PFSK-1 (cell line): Measurements from ENCODE around the gene CRKL.

Experiments used
- POLR2AphosphoS5 ChIP-seq: IDR thresholded peaks from 2 replicates; pipeline ENCODE4 v1.6.1; 2012; ENCODE audit warnings: low read depth, mild to moderate bottlenecking, control low read depth, low read length, moderate library complexity
- REST ChIP-seq, 2 experiments: IDR thresholded peaks; 2 replicates each; pipeline versions ENCODE4 v1.6.1 to v1.8.0; 2011 to 2012; ENCODE audit warnings: low read depth in 2 of 2, low read length in 2 of 2, control low read depth in 1 of 2, inconsistent platforms in 1 of 2, mild to moderate bottlenecking in 1 of 2, moderate library complexity in 1 of 2; ENCODE audit not compliant: insufficient read depth in 1 of 2
- TAF1 ChIP-seq: IDR thresholded peaks from 2 replicates; pipeline ENCODE4 v1.6.1; 2012; ENCODE audit warnings: low read length, control low read depth, borderline replicate concordance; ENCODE audit not compliant: insufficient read depth

DNA sequence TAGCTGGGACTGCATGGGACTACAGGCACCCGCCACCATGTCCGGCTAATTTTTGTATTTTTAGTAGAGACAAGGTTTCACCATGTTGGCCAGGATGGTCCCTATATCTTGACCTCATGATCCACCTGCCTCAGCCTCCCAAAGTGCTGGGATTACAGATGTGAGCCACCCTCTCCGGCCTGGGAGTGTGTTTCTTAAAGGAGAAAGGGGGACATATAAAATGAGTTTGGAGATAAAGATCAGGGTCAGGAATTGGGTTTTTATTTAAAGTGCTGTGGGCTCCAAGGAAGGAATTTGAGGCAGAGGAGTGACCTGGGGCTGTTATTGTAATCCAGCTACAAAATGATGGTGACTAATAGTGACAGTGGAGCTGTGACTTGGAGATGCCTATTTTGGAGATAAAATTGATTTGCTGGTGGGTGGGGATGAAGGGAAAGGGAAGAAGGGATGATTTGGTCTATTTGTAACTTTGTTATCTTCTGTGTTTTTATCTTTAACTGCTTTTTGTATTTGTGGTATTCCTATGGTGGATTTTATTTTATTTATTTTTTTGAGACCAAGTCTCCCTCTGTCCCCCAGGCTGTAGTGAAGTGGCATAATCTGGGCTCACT lies 5.0 kb downstream of the CRKL start:
- no peak for TF ChIP-seq TAF1
- TF ChIP-seq REST (IDR thresholded peaks at IDR 0.05; ENCODE audit: insufficient read depth in 1 of 2, low read depth in 2 of 2, low read length in 2 of 2) = no peak
- no peak for TF ChIP-seq POLR2AphosphoS5
